ENCODE measurements around the gene CACNA1H. TPM values are rescaled to one million over a fixed set of nuclear protein-coding genes. Genes with fewer than 3 reads are reported as not detected.

The CACNA1H gene
- total and polyA plus RNA-seq, 9 of the 15 experiments (the other 6 are each of a cell fraction or from before 2014, with no cell fraction given), result 0.10 to 0.18 TPM; not detected in 7

GRCh38 chr16:1107731-1108130, 45.2 kb upstream of the CACNA1H start (continued):
- no peak for TF ChIP-seq USF2 (CRISPR knock-in tag; IDR thresholded peaks at IDR 0.05)
- no peak for TF ChIP-seq ADNP (tag; IDR thresholded peaks at IDR 0.05)
- no peak for TF ChIP-seq MCM3 (IDR thresholded peaks at IDR 0.05)
- TF ChIP-seq KDM5B (IDR thresholded peaks at IDR 0.05; ENCODE audit: insufficient replicate concordance, low read depth, low read length), result no peak
- TF ChIP-seq TARDBP (IDR thresholded peaks at IDR 0.05), result no peak

DNA sequence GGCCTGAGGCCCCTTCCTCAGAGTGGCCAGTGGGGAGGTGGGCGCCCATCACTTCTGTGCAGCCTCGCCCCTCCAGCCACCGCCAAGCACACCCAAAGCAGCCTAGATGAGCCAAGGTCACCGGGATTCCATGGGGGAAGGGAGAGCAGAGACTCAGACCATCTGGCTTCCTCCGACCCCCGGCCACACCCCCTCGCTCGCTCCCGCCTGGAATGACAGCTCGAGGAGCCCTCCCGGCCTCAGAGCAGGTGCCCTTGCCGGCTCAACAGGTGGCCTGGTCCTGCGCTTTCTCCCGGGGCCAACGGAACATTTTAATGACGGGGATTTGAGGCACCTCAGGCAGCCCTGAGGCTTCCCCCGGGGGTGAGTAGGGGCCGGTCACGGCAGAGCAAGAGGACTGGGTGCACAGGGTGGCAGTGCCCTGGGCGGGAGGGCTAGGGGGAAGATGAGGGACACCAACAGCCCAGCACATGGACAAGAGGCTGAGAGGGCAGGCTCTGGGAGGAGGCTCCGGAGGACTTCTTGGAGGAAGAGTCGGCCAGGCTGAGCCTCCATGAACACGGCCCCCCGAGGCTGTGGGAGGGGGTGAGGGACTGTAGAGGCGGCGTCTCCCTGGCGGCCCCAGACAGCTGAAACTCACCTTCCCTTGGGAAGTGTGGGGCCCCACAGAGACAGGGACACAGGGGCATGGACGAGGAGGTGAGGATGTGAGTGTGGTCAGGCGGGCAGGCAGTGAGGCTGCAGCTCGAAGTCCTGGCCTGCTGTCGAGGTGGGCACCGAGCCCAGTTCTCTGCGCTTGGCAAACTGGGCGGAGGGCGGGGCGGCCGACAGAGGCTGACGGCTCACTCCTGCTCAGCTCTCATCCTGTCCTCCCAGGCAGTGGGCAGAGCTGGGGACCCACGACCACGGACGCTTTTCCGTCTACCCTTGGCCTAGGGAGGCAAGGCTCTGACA, 44.3 kb upstream of the CACNA1H start:
- Histone ChIP-seq H2AFZ (ENCODE audit: low read depth, low read length) (no peak overlapping the region), H3K79me2 (ENCODE audit: control insufficient read depth, insufficient read depth, low read length) (no peaks in the 10 kb centered on the region), H3K4me1 (replicated peaks in 1 of 2; ENCODE audit: control insufficient read depth in 2 of 2, insufficient read depth in 2 of 2, low read length in 2 of 2) (peaks cover 0 to 63% of the 10 kb centered on the region in 2 experiments; a peak in 2 of 5 replicates), H3K9me1 (ENCODE audit: control insufficient read depth, insufficient read depth, low read length) (peaks cover 3% of the 10 kb centered on the region), H3K4me2 (ENCODE audit: insufficient read depth, low read length) (no peak overlapping the region), H3K27ac (ENCODE audit: extremely low read depth, low read depth, low read length) (no peak overlapping the region), H3K36me3 (ENCODE audit: control insufficient read depth, insufficient read depth, low read length) (no peaks in the 10 kb centered on the region), H4K20me1 (replicated peaks; ENCODE audit: control insufficient read depth, insufficient read depth, low read length) (peaks cover 26% of the 10 kb centered on the region), H3K9ac (ENCODE audit: insufficient read depth in 1 of 2, low read depth in 2 of 2, low read length in 2 of 2) (no peak overlapping the region), H3K4me3 (no peak overlapping the region), H3K9me3 (replicated peaks; ENCODE audit: control insufficient read depth, insufficient read depth, low read depth, low read length) (no peaks in the 10 kb centered on the region), H3K27me3 (ENCODE audit: control insufficient read depth in 2 of 2, insufficient read depth in 2 of 2, low read length in 2 of 2) (peaks cover 38 to 78% of the 10 kb centered on the region in 2 experiments)
- in situ Hi-C loops (cut with MboI) (no loop called here), intact Hi-C loops (cut with micrococcal nuclease) (no loop called here)
- ChIA-PET POLR2A (interaction anchor here (0.8 kb wide), 1 partner anchor 93 kb away, joined by 3 read pairs; no protein-coding TSS in a partner anchor), CTCF (ENCODE audit: low intra/inter-chr PET ratio) (interaction anchor here (4.3 kb wide), 1 partner anchor 86 kb away, joined by 38 read pairs; no protein-coding TSS in a partner anchor)
- no TSS peak for BruUV-seq (replicated peaks)
- FAIRE-seq (no peak), ATAC-seq (no peak), DNase-seq (ENCODE audit: extremely low read depth in 1 of 4, low spot score in 3 of 4) (no peak)
- TF ChIP-seq ZNF561 (CRISPR knock-in tag; conservative IDR thresholded peaks at IDR 0.05) (no peak), STAT6 (CRISPR knock-in tag; IDR thresholded peaks at IDR 0.05) (no peak), ZFP36 (IDR thresholded peaks at IDR 0.05; ENCODE audit: low read depth, low read length, partially characterized antibody) (peak; percentile 56), ETV5 (CRISPR knock-in tag; IDR thresholded peaks at IDR 0.05; ENCODE audit: low read depth) (no peak)
- 3% methylated on average over 29 of the region's 42 CpGs for WGBS (ENCODE audit: insufficient coverage, low coverage, missing lambda C conversion rate)

Measured in K562 (cell line).